ENCODE data around the gene PRR36.

DNA sequence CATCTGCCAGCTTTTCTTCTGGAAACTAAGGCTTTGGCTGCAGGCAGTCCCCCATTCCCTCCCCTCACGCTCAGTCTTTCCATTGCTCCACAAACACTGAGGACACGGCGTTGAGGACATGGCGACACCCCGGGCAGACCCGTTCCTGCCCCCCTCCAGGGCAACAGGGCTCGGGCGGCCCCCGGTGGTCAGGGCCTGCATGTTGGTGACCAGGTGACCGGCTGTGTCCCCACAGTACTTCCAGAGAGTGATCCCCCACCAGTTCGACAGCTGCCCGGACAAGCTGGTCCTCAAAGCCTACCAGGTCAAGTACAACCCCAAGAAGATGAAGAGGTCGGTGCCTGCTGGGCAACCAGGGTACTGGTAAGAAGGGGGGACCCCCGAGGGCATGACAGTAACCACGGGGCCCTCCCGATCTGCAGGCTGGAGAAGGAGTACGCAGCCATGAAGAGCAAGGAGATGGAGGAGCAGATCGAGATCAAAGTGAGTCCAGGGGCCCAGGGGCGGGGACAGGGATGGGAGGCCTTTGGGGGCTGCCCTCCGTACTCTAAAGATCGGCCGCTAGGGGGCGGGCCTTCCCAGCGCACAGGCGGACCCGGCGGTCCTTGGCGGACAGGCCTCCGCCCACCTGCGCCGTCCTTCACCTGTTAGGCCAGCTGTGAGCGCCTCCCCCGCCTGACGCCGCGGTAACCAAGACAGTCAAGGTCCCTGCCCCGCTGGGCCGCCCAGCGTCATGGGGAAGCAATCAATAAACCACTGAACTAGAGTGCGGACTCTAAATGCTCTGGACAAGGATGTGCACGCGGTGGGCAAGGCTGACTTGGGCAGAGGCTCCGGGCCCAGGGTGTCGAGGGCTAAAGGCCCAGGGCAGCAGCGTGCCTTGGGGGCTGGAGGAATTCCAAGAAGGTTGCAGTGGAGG is 21.1 kb downstream of the PRR36 start:
- TF ChIP-seq POLR2A (IDR thresholded peaks at IDR 0.05; ENCODE audit: low read length) (no peak), GATA1 (IDR thresholded peaks at IDR 0.05; ENCODE audit: low read depth, low read length) (no peak)

Measured in erythroblast (primary cell).